ENCODE measurements around the gene STAT5A. TPM values are rescaled to one million over a fixed set of nuclear protein-coding genes. Genes with fewer than 3 reads are reported as not detected.

The STAT5A gene
- total and polyA plus RNA-seq, 8 donors, result 10.5 to 19.8 (median 14.5) TPM

- ATAC-seq (no peak), FAIRE-seq (no peak), DNase-seq (no peak)
- Histone ChIP-seq H3K4me3 (no peak overlapping the region), H3K27me3 (no peaks in the 10 kb centered on the region), H3K27ac (no peak overlapping the region), H3K4me1 (no peaks in the 10 kb centered on the region), H3K36me3 (peaks cover 0 to 7% (median 0%) of the 10 kb centered on the region in 3 donors), H3K9me3 (no peaks in the 10 kb centered on the region)
- intact Hi-C loops (cut with DNase I), result no loop called here
- 88 to 90% methylated on average over 7 of the region's 7 CpGs for WGBS, 2 donors
- no peak for TF ChIP-seq CTCF (IDR thresholded peaks at IDR 0.05)
These were observed 20.1 kb downstream of the STAT5A start for GRCh38 chr17:42308446-42308845.

GRCh38 chr17:42309142-42309541 is 20.8 kb downstream of the STAT5A start:
- Histone ChIP-seq H3K4me3 (no peak overlapping the region), H3K27ac (no peak overlapping the region), H3K4me1 (no peaks in the 10 kb centered on the region), H3K9me3 (no peaks in the 10 kb centered on the region), H3K27me3 (no peaks in the 10 kb centered on the region), H3K36me3 (peaks cover 0 to 13% (median 0%) of the 10 kb centered on the region in 3 donors)
- ATAC-seq (no peak), DNase-seq (no peak), FAIRE-seq (no peak)
- 85 to 87% methylated on average over 9 of the region's 9 CpGs for WGBS, 2 donors
- no peak for TF ChIP-seq CTCF (IDR thresholded peaks at IDR 0.05)
- intact Hi-C loops (cut with DNase I), result no loop called here

- WGBS, 2 donors, result 79 to 82% methylated on average over 19 of the region's 19 CpGs
- no peak for FAIRE-seq
These were observed 21.9 kb downstream of the STAT5A start for GRCh38 chr17:42309986-42310786.

GRCh38 chr17:42310787-42311215 is 22.5 kb downstream of the STAT5A start:
- FAIRE-seq (no peak), ATAC-seq (no peak), DNase-seq (no peak)
- 77 to 84% methylated on average over 9 of the region's 9 CpGs for WGBS, 2 donors
- no peak overlapping the region for H3K4me3 ChIP-seq
- intact Hi-C loops (cut with DNase I), result loop anchor here in 1 of 3 donors (10.0 kb wide), 1 partner anchor 214 kb away; no protein-coding TSS in a partner anchor
- H3K9me3 ChIP-seq, result no peaks in the 10 kb centered on the region
- H3K36me3 ChIP-seq, result peaks cover 6 to 30% (median 8%) of the 10 kb centered on the region in 3 donors
- no peaks in the 10 kb centered on the region for H3K27me3 ChIP-seq
- H3K4me1 ChIP-seq, result no peaks in the 10 kb centered on the region
- no peak for TF ChIP-seq CTCF (IDR thresholded peaks at IDR 0.05)
- no peak overlapping the region for H3K27ac ChIP-seq

More at GRCh38 chr17:42309986-42310786, 21.9 kb downstream of the STAT5A start:
- no peak for DNase-seq
- Histone ChIP-seq H3K4me3 (no peak overlapping the region), H3K9me3 (no peaks in the 10 kb centered on the region), H3K27me3 (no peaks in the 10 kb centered on the region), H3K27ac (no peak overlapping the region), H3K4me1 (no peaks in the 10 kb centered on the region), H3K36me3 (peaks cover 2 to 24% (median 3%) of the 10 kb centered on the region in 3 donors)
- intact Hi-C loops (cut with DNase I), result loop anchor here in 1 of 3 donors (10.0 kb wide), 1 partner anchor 215 kb away; no protein-coding TSS in a partner anchor
- ATAC-seq, result no peak
- TF ChIP-seq CTCF (IDR thresholded peaks at IDR 0.05), result no peak

Measured in pancreas (tissue), 10 donors.